Kidney epithelial cell (primary cell): Measurements from ENCODE around the gene CHRM4. TPM values are rescaled to one million over a fixed set of nuclear protein-coding genes. Genes with fewer than 3 reads are reported as not detected.

Source experiments
- DNase-seq: peaks from one replicate; pipeline ENCODE4 v3.0.0-alpha.2; 2010; ENCODE audit warnings: low read depth
- H3K27me3 ChIP-seq: 2 replicates; pipeline ENCODE4 v1.6.0; 2011; ENCODE audit warnings: low read length; ENCODE audit not compliant: control insufficient read depth, insufficient read depth
- H3K36me3 ChIP-seq: 2 replicates; pipeline ENCODE4 v1.5.1; 2011; ENCODE audit warnings: low read length; ENCODE audit not compliant: control insufficient read depth, insufficient read depth
- H3K4me3 ChIP-seq: 2 replicates; pipeline ENCODE4 v1.5.1; 2011; ENCODE audit warnings: low read depth, mild to moderate bottlenecking, control low read depth, low read length
- CTCF ChIP-seq: IDR thresholded peaks from 2 replicates; pipeline ENCODE4 v1.5.1; 2011; ENCODE audit warnings: mild to moderate bottlenecking, moderate library complexity, low read length, control low read depth, inconsistent platforms; ENCODE audit not compliant: insufficient read depth, poor library complexity, severe bottlenecking
- total RNA-seq: library from RNA; depleted of rRNA; stranded (reverse); fragments of >200 nt; gene quantifications from 2 replicates; pipeline ENCODE4 v1.2.3, GENCODE V29; 2015

The CHRM4 gene
- total RNA-seq, 1 donor from 2014 or later, result 0.29 TPM

DNA sequence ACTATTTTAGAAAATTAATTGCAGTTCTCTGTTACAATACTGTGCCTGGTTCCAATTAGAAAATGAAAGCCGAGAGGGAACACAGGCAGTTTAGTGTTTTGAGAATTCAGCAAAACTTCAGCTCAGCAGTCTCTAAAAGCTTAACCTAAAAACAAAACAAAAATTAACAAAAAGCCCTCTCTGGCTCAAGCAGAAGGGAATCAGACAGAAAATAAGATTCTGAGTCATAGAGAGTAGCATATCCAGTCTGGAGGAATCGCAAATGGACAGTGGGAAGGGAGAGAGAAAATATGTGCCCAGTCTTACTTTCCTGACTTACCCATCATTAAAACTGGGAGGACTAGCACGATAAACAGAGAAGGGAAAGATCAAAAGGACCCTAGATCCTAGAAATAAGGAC, 38.1 kb upstream of the CHRM4 start:
- Histone ChIP-seq H3K36me3 (peaks cover 2% of the 10 kb centered on the region), H3K4me3 (no peak overlapping the region), H3K27me3 (no peaks in the 10 kb centered on the region)
- no peak for TF ChIP-seq CTCF
- DNase-seq, result no peak

GRCh38 chr11:46427364-46427763, 35.8 kb upstream of the CHRM4 start:
- Histone ChIP-seq H3K36me3 (no peaks in the 10 kb centered on the region), H3K4me3 (no peak overlapping the region), H3K27me3 (no peaks in the 10 kb centered on the region)
- no peak for DNase-seq
- TF ChIP-seq CTCF, result no peak

DNA sequence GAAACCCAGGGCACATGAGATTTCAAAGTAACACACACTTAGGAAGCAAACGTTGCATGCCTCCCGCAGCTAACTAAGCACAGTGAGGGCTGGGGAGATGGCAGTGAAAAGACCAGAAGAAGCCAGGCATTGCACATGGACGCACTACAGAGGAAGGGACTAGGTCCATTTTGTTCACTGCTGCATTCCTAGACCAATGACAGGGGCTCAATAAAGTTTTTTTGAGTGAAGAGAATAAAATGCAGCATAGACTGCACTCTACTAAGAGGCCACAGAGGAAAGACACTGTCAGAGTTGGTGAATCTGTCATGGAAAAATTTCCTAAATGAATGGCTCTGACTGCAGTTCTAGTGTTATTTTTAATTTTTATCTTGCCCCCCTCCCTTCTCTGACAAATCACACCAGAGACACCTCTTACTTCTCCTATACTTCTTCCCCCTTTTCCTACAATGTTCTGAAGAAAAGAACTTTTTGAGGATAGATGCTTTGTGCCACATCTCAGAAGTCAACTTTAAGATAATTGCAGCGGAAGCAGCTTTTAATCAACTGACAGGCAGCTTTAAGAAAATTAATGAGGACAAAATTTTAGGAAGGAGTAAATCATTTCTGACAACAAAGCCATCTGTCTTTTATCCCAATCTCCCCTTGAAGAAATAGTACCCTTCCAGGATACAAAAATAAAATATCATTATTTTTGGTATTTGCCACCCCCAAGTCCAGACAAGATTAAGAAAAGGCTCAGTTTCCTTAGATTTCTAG, 34.8 kb upstream of the CHRM4 start:
- DNase-seq, result no peak
- Histone ChIP-seq H3K4me3 (no peak overlapping the region), H3K27me3 (no peaks in the 10 kb centered on the region), H3K36me3 (no peaks in the 10 kb centered on the region)
- TF ChIP-seq CTCF, result no peak

DNA sequence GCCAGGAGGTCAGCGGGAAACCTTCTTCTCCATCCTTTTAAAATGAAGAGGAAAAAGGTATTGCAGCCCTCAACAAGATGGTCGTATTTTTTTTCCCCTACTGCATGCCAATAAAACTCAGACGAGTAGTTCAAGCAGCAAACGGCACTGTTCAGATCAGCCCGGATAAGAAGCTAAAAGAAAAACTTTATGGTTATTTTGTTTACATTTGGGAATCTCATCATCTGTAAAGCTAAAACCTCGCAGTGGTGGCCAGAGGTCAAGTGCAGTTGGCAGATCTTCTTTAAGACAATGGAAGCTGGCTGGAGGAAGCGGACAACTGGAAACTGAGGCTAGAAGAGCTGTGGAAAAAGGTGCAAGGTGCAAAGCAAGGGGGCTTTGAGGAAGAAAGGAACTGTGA, 31.0 kb upstream of the CHRM4 start:
- no peak for TF ChIP-seq CTCF
- Histone ChIP-seq H3K27me3 (no peaks in the 10 kb centered on the region), H3K36me3 (no peaks in the 10 kb centered on the region), H3K4me3 (no peak overlapping the region)
- DNase-seq, result no peak

- TF ChIP-seq CTCF, result no peak
- Histone ChIP-seq H3K4me3 (no peak overlapping the region), H3K36me3 (peaks cover 1% of the 10 kb centered on the region), H3K27me3 (no peaks in the 10 kb centered on the region)
- DNase-seq, result no peak
These were observed 29.8 kb upstream of the CHRM4 start for GRCh38 chr11:46421257-46421880.
